HG02885 (cell line): ENCODE data around the gene USP17L17.
"Not testable (repeated sequence)": the region's sequence is repeated elsewhere in the genome, so short reads cannot be mapped to it uniquely, and the experiment has no call there.

Experiments
- ATAC-seq: cut with Tn5 transposase; IDR thresholded peaks from one replicate; pipeline ENCODE4 v1.9.1; 2021; ENCODE audit warnings: mild to moderate bottlenecking; ENCODE audit not compliant: unreplicated experiment, poor library complexity

Gene USP17L17, protein sequence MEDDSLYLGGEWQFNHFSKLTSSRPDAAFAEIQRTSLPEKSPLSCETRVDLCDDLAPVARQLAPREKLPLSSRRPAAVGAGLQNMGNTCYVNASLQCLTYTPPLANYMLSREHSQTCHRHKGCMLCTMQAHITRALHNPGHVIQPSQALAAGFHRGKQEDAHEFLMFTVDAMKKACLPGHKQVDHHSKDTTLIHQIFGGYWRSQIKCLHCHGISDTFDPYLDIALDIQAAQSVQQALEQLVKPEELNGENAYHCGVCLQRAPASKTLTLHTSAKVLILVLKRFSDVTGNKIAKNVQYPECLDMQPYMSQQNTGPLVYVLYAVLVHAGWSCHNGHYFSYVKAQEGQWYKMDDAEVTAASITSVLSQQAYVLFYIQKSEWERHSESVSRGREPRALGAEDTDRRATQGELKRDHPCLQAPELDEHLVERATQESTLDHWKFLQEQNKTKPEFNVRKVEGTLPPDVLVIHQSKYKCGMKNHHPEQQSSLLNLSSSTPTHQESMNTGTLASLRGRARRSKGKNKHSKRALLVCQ

DNA sequence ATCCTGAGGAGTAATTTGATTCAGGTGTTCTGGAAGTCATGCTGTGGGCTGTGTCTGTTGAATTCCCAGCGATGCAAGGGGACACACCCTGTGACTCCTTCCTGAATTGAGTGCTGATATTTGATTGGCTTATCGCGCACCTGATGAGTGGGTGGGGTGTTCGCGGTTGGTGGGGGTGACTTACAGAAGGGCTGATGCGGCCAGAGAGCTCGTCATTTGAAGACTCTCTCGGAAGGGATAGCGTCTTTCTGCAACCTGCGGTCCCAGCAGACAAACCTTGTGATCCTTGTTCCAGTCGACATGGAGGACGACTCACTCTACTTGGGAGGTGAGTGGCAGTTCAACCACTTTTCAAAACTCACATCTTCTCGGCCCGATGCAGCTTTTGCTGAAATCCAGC, at the start of gene USP17L17:
USP17L17 (plus strand) TSS at position 301 of the 400 bp plus-strand sequence; CDS start at position 301, 0 bp downstream.
- ATAC-seq, result not testable (repeated sequence)

DNA sequence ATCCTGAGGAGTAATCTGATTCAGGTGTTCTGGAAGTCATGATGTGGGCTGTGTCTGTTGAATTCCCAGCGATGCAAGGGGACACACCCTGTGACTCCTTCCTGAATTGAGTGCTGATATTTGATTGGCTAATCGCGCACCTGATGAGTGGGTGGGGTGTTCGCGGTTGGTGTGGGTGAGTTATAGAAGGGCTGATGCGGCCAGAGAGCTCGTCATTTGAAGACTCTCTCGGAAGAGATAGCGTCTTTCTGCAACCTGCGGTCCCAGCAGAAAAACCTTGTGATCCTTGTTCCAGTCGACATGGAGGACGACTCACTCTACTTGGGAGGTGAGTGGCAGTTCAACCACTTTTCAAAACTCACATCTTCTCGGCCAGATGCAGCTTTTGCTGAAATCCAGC, 33.3 kb upstream of the USP17L17 start, which contains the start of gene USP17L10:
USP17L10 (plus strand) TSS at position 301 of the 400 bp plus-strand sequence; CDS start at position 301, 0 bp downstream.
- not testable (repeated sequence) for ATAC-seq

DNA sequence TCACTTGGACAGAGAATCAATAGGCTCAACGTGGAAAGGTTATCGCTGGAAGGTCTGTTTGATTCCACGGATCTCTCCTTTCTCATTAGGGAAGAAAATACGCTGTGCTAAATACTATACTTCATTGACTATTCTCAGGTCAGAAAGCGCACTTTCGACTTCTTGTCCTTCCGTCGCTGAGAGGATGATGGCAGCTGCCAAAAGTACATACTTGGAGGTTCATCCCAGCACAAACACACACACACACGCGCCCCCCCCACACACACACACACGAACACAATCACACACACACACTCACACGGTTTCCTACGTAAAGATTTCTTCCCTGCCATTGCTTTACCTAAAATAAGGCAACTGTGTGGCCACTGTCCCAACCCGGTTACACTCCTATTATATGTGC, 29.0 kb upstream of the USP17L17 start:
- ATAC-seq, result not testable (repeated sequence)

DNA sequence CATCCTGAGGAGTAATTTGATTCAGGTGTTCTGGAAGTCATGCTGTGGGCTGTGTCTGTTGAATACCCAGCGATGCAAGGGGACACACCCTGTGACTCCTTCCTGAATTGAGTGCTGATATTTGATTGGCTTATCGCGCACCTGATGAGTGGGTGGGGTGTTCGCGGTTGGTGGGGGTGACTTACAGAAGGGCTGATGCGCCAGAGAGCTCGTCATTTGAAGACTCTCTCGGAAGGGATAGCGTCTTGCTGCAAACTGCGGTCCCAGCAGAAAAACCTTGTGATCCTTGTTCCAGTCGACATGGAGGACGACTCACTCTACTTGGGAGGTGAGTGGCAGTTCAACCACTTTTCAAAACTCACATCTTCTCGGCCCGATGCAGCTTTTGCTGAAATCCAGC, 28.6 kb upstream of the USP17L17 start, which contains the start of gene USP17L11:
USP17L11 (plus strand) TSS at position 301 of the 400 bp plus-strand sequence; CDS start at position 301, 0 bp downstream.
- not testable (repeated sequence) for ATAC-seq

DNA sequence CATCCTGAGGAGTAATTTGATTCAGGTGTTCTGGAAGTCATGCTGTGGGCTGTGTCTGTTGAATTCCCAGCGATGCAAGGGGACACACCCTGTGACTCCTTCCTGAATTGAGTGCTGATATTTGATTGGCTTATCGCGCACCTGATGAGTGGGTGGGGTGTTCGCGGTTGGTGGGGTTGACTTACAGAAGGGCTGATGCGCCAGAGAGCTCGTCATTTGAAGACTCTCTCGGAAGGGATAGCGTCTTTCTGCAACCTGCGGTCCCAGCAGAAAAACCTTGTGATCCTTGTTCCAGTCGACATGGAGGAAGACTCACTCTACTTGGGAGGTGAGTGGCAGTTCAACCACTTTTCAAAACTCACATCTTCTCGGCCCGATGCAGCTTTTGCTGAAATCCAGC, 23.8 kb upstream of the USP17L17 start, which contains the start of gene USP17L12:
USP17L12 (plus strand) TSS at position 301 of the 400 bp plus-strand sequence; CDS start at position 301, 0 bp downstream.
- ATAC-seq, result not testable (repeated sequence)

- not testable (repeated sequence) for ATAC-seq
These were observed 19.1 kb upstream of the USP17L17 start, which contains the start of gene USP17L13 for GRCh38 chr4:9224596-9224995. TSS of gene USP17L13 (plus strand) at chr4:9224896. CDS start at chr4:9224896, 0 bp downstream.

GRCh38 chr4:9230249-9230648, 13.4 kb upstream of the USP17L17 start:
- ATAC-seq, result not testable (repeated sequence)

DNA sequence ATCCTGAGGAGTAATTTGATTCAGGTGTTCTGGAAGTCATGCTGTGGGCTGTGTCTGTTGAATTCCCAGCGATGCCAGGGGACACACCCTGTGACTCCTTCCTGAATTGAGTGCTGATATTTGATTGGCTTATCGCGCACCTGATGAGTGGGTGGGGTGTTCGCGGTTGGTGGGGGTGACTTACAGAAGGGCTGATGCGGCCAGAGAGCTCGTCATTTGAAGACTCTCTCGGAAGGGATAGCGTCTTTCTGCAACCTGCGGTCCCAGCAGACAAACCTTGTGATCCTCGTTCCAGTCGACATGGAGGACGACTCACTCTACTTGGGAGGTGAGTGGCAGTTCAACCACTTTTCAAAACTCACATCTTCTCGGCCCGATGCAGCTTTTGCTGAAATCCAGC, 9.6 kb upstream of the USP17L17 start, which contains the start of gene USP17L15:
USP17L15 (plus strand) TSS at position 301 of the 400 bp plus-strand sequence; CDS start at position 301, 0 bp downstream.
- ATAC-seq, result not testable (repeated sequence)

GRCh38 chr4:9238461-9238860, 5.2 kb upstream of the USP17L17 start:
- not testable (repeated sequence) for ATAC-seq

GRCh38 chr4:9247953-9248680, 4.4 kb downstream of the USP17L17 start, which contains the start of gene USP17L18:
TSS of gene USP17L18 (plus strand) at chr4:9248630. CDS start at chr4:9248630, 0 bp downstream.
- not testable (repeated sequence) for ATAC-seq

DNA sequence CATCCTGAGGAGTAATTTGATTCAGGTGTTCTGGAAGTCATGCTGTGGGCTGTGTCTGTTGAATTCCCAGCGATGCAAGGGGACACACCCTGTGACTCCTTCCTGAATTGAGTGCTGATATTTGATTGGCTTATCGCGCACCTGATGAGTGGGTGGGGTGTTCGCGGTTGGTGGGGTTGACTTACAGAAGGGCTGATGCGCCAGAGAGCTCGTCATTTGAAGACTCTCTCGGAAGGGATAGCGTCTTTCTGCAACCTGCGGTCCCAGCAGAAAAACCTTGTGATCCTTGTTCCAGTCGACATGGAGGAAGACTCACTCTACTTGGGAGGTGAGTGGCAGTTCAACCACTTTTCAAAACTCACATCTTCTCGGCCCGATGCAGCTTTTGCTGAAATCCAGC, 9.4 kb downstream of the USP17L17 start, which contains the start of gene USP17L19:
USP17L19 (plus strand) TSS at position 301 of the 400 bp plus-strand sequence; CDS start at position 301, 0 bp downstream.
- not testable (repeated sequence) for ATAC-seq

DNA sequence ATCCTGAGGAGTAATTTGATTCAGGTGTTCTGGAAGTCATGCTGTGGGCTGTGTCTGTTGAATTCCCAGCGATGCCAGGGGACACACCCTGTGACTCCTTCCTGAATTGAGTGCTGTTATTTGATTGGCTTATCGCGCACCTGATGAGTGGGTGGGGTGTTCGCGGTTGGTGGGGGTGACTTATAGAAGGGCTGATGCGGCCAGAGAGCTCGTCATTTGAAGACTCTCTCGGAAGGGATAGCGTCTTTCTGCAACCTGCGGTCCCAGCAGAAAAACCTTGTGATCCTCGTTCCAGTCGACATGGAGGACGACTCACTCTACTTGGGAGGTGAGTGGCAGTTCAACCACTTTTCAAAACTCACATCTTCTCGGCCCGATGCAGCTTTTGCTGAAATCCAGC, 14.1 kb downstream of the USP17L17 start, which contains the start of gene USP17L20:
USP17L20 (plus strand) TSS at position 301 of the 400 bp plus-strand sequence; CDS start at position 301, 0 bp downstream.
- not testable (repeated sequence) for ATAC-seq

DNA sequence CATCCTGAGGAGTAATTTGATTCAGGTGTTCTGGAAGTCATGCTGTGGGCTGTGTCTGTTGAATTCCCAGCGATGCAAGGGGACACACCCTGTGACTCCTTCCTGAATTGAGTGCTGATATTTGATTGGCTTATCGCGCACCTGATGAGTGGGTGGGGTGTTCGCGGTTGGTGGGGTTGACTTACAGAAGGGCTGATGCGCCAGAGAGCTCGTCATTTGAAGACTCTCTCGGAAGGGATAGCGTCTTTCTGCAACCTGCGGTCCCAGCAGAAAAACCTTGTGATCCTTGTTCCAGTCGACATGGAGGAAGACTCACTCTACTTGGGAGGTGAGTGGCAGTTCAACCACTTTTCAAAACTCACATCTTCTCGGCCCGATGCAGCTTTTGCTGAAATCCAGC, 18.9 kb downstream of the USP17L17 start, which contains the start of gene USP17L21:
USP17L21 (plus strand) TSS at position 301 of the 400 bp plus-strand sequence; CDS start at position 301, 0 bp downstream.
- ATAC-seq, result not testable (repeated sequence)

DNA sequence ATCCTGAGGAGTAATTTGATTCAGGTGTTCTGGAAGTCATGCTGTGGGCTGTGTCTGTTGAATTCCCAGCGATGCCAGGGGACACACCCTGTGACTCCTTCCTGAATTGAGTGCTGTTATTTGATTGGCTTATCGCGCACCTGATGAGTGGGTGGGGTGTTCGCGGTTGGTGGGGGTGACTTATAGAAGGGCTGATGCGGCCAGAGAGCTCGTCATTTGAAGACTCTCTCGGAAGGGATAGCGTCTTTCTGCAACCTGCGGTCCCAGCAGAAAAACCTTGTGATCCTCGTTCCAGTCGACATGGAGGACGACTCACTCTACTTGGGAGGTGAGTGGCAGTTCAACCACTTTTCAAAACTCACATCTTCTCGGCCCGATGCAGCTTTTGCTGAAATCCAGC, 23.6 kb downstream of the USP17L17 start, which contains the start of gene USP17L22:
USP17L22 (plus strand) TSS at position 301 of the 400 bp plus-strand sequence; CDS start at position 301, 0 bp downstream.
- not testable (repeated sequence) for ATAC-seq

GRCh38 chr4:9271719-9272118, 28.0 kb downstream of the USP17L17 start:
- ATAC-seq, result not testable (repeated sequence)
